ENCODE measurements around the gene CCDC6. TPM values are rescaled to one million over a fixed set of nuclear protein-coding genes. Genes with fewer than 3 reads are reported as not detected.

CCDC6 gene
- total RNA-seq, 1 experiment from 2014 or later: 37.6 TPM

- Histone ChIP-seq H3K27me3 (ENCODE audit: low read length) (no peaks in the 10 kb centered on the region), H3K36me3 (ENCODE audit: low read depth, low read length) (no peaks in the 10 kb centered on the region), H3K4me2 (ENCODE audit: low read length) (no peak overlapping the region), H3K4me3 (ENCODE audit: low read length) (no peak overlapping the region), H3K9ac (ENCODE audit: low read length) (no peak overlapping the region), H3K9me3 (ENCODE audit: low read length) (no peaks in the 10 kb centered on the region), H3K27ac (ENCODE audit: low read length) (no peak overlapping the region), H4K20me1 (ENCODE audit: low read length) (no peaks in the 10 kb centered on the region), H3K4me1 (ENCODE audit: insufficient read depth, low read length) (peaks cover 18% of the 10 kb centered on the region), H2AFZ (ENCODE audit: low read length) (no peak overlapping the region), H3F3A (ENCODE audit: low read length, unreplicated experiment) (no peaks in the 10 kb centered on the region), H3K79me2 (ENCODE audit: low read length) (no peaks in the 10 kb centered on the region), H3K9me2 (replicated peaks; ENCODE audit: low read length) (no peaks in the 10 kb centered on the region)
- ATAC-seq (no peak), DNase-seq (no peak)
- CTCF ChIA-PET: interaction anchor here (0.5 kb wide), 1 partner anchor 60 kb away, joined by 3 read pairs; no protein-coding TSS in a partner anchor
- TF ChIP-seq EZH2 (IDR thresholded peaks at IDR 0.05; ENCODE audit: low read length, unreplicated experiment): no peak
- TF ChIP-seq EZH2phosphoT487 (IDR thresholded peaks at IDR 0.05; ENCODE audit: borderline replicate concordance, low read length): no peak
- no peak for TF ChIP-seq CTCF (conservative IDR thresholded peaks at IDR 0.05; ENCODE audit: low read depth, low read length)
- intact Hi-C loops (cut with micrococcal nuclease): no loop called here
- POLR2A ChIA-PET (ENCODE audit: unreplicated experiment): no interaction called here
- BruUV-seq (replicated peaks): no TSS peak
Measured at GRCh38 chr10:59754951-59755350, 151.4 kb downstream of the CCDC6 start.

- no peaks in the 10 kb centered on the region for H3K36me3 ChIP-seq (ENCODE audit: low read depth, low read length)
- H3F3A ChIP-seq (ENCODE audit: low read length, unreplicated experiment): no peaks in the 10 kb centered on the region
- ChIA-PET POLR2A (ENCODE audit: unreplicated experiment) (no interaction called here), CTCF (no interaction called here)
- peaks cover 27% of the 10 kb centered on the region for H3K4me1 ChIP-seq (ENCODE audit: insufficient read depth, low read length)
- TF ChIP-seq CTCF (conservative IDR thresholded peaks at IDR 0.05; ENCODE audit: low read depth, low read length): no peak
- TF ChIP-seq EZH2phosphoT487 (IDR thresholded peaks at IDR 0.05; ENCODE audit: borderline replicate concordance, low read length): no peak
- no peak for TF ChIP-seq EZH2 (IDR thresholded peaks at IDR 0.05; ENCODE audit: low read length, unreplicated experiment)
- H3K27ac ChIP-seq (ENCODE audit: low read length): no peak within 1 kb of the TSS
- H3K4me3 ChIP-seq (ENCODE audit: low read length): no peak within 1 kb of the TSS
- no peaks in the 10 kb centered on the region for H3K9me3 ChIP-seq (ENCODE audit: low read length)
- no peak within 1 kb of the TSS for H2AFZ ChIP-seq (ENCODE audit: low read length)
- no peak within 1 kb of the TSS for H3K9ac ChIP-seq (ENCODE audit: low read length)
- DNase-seq (no peak), ATAC-seq (no peak)
- no peaks in the 10 kb centered on the region for H3K9me2 ChIP-seq (replicated peaks; ENCODE audit: low read length)
- BruUV-seq (replicated peaks): no TSS peak
- H4K20me1 ChIP-seq (ENCODE audit: low read length): no peaks in the 10 kb centered on the region
- intact Hi-C loops (cut with micrococcal nuclease): no loop called here
- no peaks in the 10 kb centered on the region for H3K79me2 ChIP-seq (ENCODE audit: low read length)
- H3K27me3 ChIP-seq (ENCODE audit: low read length): no peaks in the 10 kb centered on the region
- H3K4me2 ChIP-seq (ENCODE audit: low read length): no peak within 1 kb of the TSS
Measured at GRCh38 chr10:59753267-59753666, 153.1 kb downstream of the CCDC6 start, which contains the start of gene MRLN. TSS of gene MRLN (minus strand) at chr10:59753455.

GRCh38 chr10:59752278-59752940, 153.9 kb downstream of the CCDC6 start:
- no TSS peak for BruUV-seq (replicated peaks)
- no peaks in the 10 kb centered on the region for H3F3A ChIP-seq (ENCODE audit: low read length, unreplicated experiment)
- no peaks in the 10 kb centered on the region for H3K79me2 ChIP-seq (ENCODE audit: low read length)
- no peak for TF ChIP-seq EZH2phosphoT487 (IDR thresholded peaks at IDR 0.05; ENCODE audit: borderline replicate concordance, low read length)
- no peak for TF ChIP-seq EZH2 (IDR thresholded peaks at IDR 0.05; ENCODE audit: low read length, unreplicated experiment)
- ChIA-PET POLR2A (ENCODE audit: unreplicated experiment) (interaction anchor here (0.7 kb wide), 1 partner anchor 972 kb away, joined by 4 read pairs; no protein-coding TSS in a partner anchor), CTCF (no interaction called here)
- intact Hi-C loops (cut with micrococcal nuclease): no loop called here
- H3K9ac ChIP-seq (ENCODE audit: low read length): no peak overlapping the region
- ATAC-seq (no peak), DNase-seq (no peak)
- H3K27ac ChIP-seq (ENCODE audit: low read length): no peak overlapping the region
- H3K9me2 ChIP-seq (replicated peaks; ENCODE audit: low read length): no peaks in the 10 kb centered on the region
- no peak overlapping the region for H3K4me3 ChIP-seq (ENCODE audit: low read length)
- no peaks in the 10 kb centered on the region for H3K36me3 ChIP-seq (ENCODE audit: low read depth, low read length)
- no peaks in the 10 kb centered on the region for H3K9me3 ChIP-seq (ENCODE audit: low read length)
- no peak overlapping the region for H3K4me2 ChIP-seq (ENCODE audit: low read length)
- H3K4me1 ChIP-seq (ENCODE audit: insufficient read depth, low read length): peaks cover 20% of the 10 kb centered on the region
- no peak overlapping the region for H2AFZ ChIP-seq (ENCODE audit: low read length)
- no peaks in the 10 kb centered on the region for H3K27me3 ChIP-seq (ENCODE audit: low read length)
- H4K20me1 ChIP-seq (ENCODE audit: low read length): no peaks in the 10 kb centered on the region
